Right atrium auricular region (tissue), 2 donors: ENCODE results near the gene CD274. TPM values are rescaled to one million over a fixed set of nuclear protein-coding genes. Genes with fewer than 3 reads are reported as not detected.

Experiments
- DNase-seq: peaks from one replicate; pipeline ENCODE4 v3.0.0-alpha.2; 2019; ENCODE audit warnings: low spot score
- H3K27ac ChIP-seq, 2 donors: fragments of 200-600 bp; sonication (generic); 1 replicate in 1 of 2; 2 replicates in 1 of 2; pipeline ENCODE4 v1.5.1; 2016 to 2019
- H3K27me3 ChIP-seq, 2 donors: fragments of 200-600 bp; sonication (generic); one replicate each; pipeline versions ENCODE4 v1.5.1 to v1.6.0; 2017 to 2019
- H3K36me3 ChIP-seq: fragments of 200-600 bp; sonication (generic); one replicate; pipeline ENCODE4 v1.5.1; 2016
- H3K4me1 ChIP-seq, 2 donors: fragments of 200-600 bp; sonication (generic); one replicate each; pipeline versions ENCODE4 v1.5.1 to v1.6.0; 2017 to 2019
- H3K4me3 ChIP-seq, 2 donors: fragments of 200-600 bp; sonication (generic); 1 replicate in 1 of 2; 2 replicates in 1 of 2; pipeline ENCODE4 v1.5.1; 2017 to 2019; ENCODE audit warnings: mild to moderate bottlenecking in 1 of 2, moderate library complexity in 1 of 2
- H3K9me3 ChIP-seq, 2 donors: fragments of 200-600 bp; sonication (generic); one replicate each; pipeline ENCODE4 v1.5.1; 2019
- total RNA-seq, 2 donors: library from RNA; depleted of rRNA; stranded (reverse); fragments of >200 nt; gene quantifications; one replicate each; pipeline ENCODE4 v1.1.0, GENCODE V29; 2016
- TF ChIP-seq, protein P1 (sequence below), 2 donors: fragments of 200-600 bp; sonication (generic); IDR thresholded peaks; one replicate each; pipeline ENCODE4 v1.5.1; 2019; ENCODE audit warnings: antibody characterized with exemption in 2 of 2

Gene CD274
- total RNA-seq, 2 donors from 2014 or later = 6.6 to 14.1 TPM

DNA sequence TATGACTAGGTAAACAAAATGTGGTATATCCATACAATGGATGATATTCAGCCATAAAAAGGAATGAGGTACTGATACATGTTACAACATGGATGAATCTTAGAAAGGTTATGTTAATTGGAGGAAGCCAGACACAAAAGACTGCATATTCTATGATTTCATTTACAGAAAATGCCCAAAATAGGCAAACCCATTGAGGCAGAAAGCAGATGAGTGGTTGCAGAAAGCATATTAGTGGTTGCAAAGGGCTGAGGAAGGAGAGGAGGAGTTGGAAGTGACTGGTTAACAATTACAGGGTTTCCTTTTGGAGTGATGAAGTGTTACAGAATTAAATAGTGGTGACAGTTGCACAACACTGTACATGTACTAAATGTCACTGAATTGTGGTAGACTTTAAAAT, 30.4 kb upstream of the CD274 start:
- no peak overlapping the region for H3K4me3 ChIP-seq
- peaks cover 11% of the 10 kb centered on the region for H3K36me3 ChIP-seq
- no peak overlapping the region for H3K27ac ChIP-seq
- no peaks in the 10 kb centered on the region for H3K9me3 ChIP-seq
- TF ChIP-seq, protein P1, sequence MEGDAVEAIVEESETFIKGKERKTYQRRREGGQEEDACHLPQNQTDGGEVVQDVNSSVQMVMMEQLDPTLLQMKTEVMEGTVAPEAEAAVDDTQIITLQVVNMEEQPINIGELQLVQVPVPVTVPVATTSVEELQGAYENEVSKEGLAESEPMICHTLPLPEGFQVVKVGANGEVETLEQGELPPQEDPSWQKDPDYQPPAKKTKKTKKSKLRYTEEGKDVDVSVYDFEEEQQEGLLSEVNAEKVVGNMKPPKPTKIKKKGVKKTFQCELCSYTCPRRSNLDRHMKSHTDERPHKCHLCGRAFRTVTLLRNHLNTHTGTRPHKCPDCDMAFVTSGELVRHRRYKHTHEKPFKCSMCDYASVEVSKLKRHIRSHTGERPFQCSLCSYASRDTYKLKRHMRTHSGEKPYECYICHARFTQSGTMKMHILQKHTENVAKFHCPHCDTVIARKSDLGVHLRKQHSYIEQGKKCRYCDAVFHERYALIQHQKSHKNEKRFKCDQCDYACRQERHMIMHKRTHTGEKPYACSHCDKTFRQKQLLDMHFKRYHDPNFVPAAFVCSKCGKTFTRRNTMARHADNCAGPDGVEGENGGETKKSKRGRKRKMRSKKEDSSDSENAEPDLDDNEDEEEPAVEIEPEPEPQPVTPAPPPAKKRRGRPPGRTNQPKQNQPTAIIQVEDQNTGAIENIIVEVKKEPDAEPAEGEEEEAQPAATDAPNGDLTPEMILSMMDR (IDR thresholded peaks at IDR 0.05) = no peak
- H3K4me1 ChIP-seq = no peaks in the 10 kb centered on the region
- no peaks in the 10 kb centered on the region for H3K27me3 ChIP-seq
- DNase-seq = no peak

DNA sequence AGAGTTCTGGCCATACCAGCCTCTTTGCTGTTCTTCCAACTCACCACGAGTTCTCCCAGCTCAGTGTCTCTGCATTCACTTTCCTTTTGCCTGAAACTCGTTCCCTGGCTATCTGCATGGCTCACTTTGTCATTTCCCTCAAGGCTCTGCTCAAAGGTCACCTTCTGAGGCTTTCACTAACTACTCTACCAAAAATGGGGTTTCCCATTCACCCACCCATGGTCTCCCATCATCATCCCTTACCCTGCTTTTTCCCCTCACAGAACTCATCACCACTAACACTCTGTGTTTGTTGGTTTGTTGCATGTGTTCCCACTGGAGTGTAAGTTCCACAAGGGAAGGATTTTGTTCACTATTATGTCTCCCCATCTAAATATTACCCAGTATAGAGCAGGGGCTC, 29.2 kb upstream of the CD274 start:
- Histone ChIP-seq H3K27me3 (no peaks in the 10 kb centered on the region), H3K9me3 (no peaks in the 10 kb centered on the region), H3K36me3 (peaks cover 11% of the 10 kb centered on the region), H3K27ac (no peak overlapping the region), H3K4me1 (no peaks in the 10 kb centered on the region), H3K4me3 (no peak overlapping the region)
- TF ChIP-seq, protein P1 (IDR thresholded peaks at IDR 0.05) = no peak
- DNase-seq = no peak

DNA sequence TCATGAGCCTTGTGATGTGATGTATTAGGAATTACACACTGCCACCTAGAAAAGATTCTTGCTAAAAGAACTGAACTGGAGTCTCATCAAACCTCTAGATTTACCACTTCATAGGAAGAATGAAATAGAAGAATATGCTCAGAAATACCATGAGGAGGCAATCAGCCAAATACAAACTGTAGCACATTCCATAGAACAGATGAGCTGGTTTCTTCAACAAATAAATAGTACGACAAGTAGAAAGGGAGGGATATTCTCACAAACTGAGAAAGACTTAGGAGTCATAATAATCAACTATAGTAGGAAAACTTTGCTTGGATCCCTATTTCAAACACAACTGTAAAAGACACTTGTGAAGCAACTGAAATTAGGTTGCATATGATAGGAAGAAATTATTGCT, 28.1 kb upstream of the CD274 start:
- TF ChIP-seq, protein P1 (IDR thresholded peaks at IDR 0.05) = no peak
- no peak overlapping the region for H3K4me3 ChIP-seq
- DNase-seq = no peak
- H3K4me1 ChIP-seq = no peaks in the 10 kb centered on the region
- H3K36me3 ChIP-seq = peaks cover 11% of the 10 kb centered on the region
- H3K27ac ChIP-seq = no peak overlapping the region
- H3K27me3 ChIP-seq = no peaks in the 10 kb centered on the region
- H3K9me3 ChIP-seq = no peaks in the 10 kb centered on the region

DNA sequence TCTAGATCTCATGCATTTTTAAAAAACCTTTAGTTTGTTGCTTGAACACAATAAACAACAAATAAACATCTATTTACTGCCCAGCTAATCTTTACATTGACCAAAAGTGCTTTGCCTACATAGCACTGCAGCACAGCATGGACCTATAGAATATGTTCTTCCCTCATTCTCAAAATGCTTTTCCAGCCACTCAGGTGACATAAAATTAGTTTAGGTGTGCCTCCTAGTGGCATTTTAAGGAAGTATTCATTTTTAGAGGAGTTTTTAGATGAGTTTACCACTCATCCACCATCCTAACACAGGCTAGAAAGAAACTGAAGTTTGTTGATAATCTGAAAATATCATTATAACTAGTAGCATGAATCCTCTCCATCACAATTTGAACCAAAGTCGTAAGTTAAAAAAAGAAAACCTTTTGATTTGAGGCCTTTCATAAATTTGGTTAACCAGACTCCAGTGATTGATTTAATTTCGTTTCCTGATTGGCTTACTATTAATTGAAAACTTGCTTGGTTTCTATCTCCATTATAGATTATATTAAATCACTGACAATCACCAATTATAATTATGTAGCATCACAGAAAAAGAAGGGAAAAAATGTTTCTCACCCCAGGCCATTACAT, 25.2 kb upstream of the CD274 start:
- no peak overlapping the region for H3K27ac ChIP-seq
- DNase-seq = no peak
- H3K4me3 ChIP-seq = no peak overlapping the region
- H3K36me3 ChIP-seq = no peaks in the 10 kb centered on the region
- H3K27me3 ChIP-seq = no peaks in the 10 kb centered on the region
- H3K9me3 ChIP-seq = no peaks in the 10 kb centered on the region
- no peaks in the 10 kb centered on the region for H3K4me1 ChIP-seq
- TF ChIP-seq, protein P1 (IDR thresholded peaks at IDR 0.05) = peak in 1 of 2 donors; percentile 49

DNA sequence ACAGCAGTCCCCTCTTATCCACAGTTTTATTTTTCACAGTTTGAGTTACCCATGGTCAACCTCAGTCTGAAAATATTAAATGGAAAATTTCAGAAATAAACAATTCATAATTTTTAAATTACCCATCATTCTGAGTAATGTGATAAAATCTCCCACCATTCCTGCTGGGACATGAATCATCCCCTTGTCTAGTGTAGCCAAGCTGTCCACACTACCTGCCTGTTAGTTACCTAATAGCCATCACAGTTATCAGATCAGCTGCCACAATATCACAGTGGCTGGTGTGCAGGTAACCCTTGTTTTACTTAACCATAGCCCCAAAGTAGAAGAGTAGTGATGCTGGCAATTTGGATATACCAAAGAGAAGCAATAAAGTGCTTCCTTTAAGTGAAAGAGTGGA, 23.3 kb upstream of the CD274 start:
- no peak overlapping the region for H3K27ac ChIP-seq
- DNase-seq = no peak

More for the DNA sequence above, 23.3 kb upstream of the CD274 start:
- no peaks in the 10 kb centered on the region for H3K27me3 ChIP-seq
- H3K4me3 ChIP-seq = no peak overlapping the region
- no peaks in the 10 kb centered on the region for H3K36me3 ChIP-seq
- TF ChIP-seq, protein P1 (IDR thresholded peaks at IDR 0.05) = no peak
- no peaks in the 10 kb centered on the region for H3K4me1 ChIP-seq
- no peaks in the 10 kb centered on the region for H3K9me3 ChIP-seq
